Mammary epithelial cell (primary cell): ENCODE data around the gene RETREG1.

Source experiments
- CTCF ChIP-seq, 2 donors: IDR thresholded peaks in 1 of 2; conservative IDR thresholded peaks in 1 of 2; 2 replicates each; pipeline ENCODE4 v1.5.1; 2011 to 2012; ENCODE audit warnings: inconsistent platforms in 2 of 2, low read length in 2 of 2, mild to moderate bottlenecking in 2 of 2, control low read depth in 1 of 2, low read depth in 1 of 2; ENCODE audit not compliant: insufficient read depth in 1 of 2; ENCODE audit errors: extremely low read depth in 1 of 2
- EZH2 ChIP-seq: IDR thresholded peaks from 2 replicates; pipeline ENCODE4 v1.6.1; 2012; ENCODE audit warnings: low read length, inconsistent platforms, borderline replicate concordance

DNA sequence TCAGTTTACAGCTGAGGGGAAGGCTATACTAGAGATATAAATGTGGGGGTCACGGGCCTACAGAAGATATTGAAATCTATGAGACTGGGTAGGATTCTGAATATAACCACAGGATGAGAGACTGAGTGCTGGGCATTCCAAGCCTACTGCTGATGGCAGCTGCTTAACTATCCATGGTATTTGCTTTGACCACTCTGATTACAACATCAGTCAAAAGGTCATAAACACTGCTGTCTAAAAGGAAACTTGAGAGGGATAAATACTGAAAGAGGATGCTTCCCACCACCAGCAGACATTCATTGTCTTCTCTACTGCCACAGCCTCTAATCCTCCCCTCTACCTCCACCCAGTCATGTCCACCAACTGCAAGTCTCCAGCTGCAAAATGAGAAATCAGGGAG, 155.0 kb downstream of the RETREG1 start:
- TF ChIP-seq CTCF (conservative IDR thresholded peaks at IDR 0.05 in 1 of 2, IDR thresholded peaks at IDR 0.05 in 1 of 2; ENCODE audit: extremely low read depth in 1 of 2, insufficient read depth in 1 of 2, low read depth in 1 of 2, low read length in 2 of 2) (no peak), EZH2 (no peak)
